AG04449 (cell line): ENCODE results near the gene RABGAP1.

Experiments
- CTCF ChIA-PET: fragments of 350-600 bp; formaldehyde crosslinking; extraction: SDS; loops from one replicate; lab custom pipeline; 2021; ENCODE audit warnings: antibody characterized with exemption; lab: Yijun Ruan, JAX
- POLR2A ChIA-PET: fragments of 400-600, 350-600 bp; formaldehyde crosslinking; extraction: SDS; loops from one replicate; lab custom pipeline; 2020; ENCODE audit warnings: antibody characterized with exemption, inconsistent platforms; lab: Yijun Ruan, JAX
- DNase-seq: peaks from one replicate; pipeline ENCODE4 v3.0.0-alpha.2; 2010; ENCODE audit warnings: low read depth, low spot score
- H3K4me3 ChIP-seq: 2 replicates; pipeline ENCODE4 v1.5.1; 2011; ENCODE audit warnings: low read depth, mild to moderate bottlenecking, control low read depth, low read length
- TF ChIP-seq, protein P1 (sequence below): IDR thresholded peaks from one replicate; pipeline ENCODE4 v1.5.1; 2011; ENCODE audit warnings: mild to moderate bottlenecking, moderate library complexity, low read length, control low read depth, inconsistent platforms; ENCODE audit not compliant: insufficient read depth; ENCODE audit errors: missing control alignments

RABGAP1 gene

DNA sequence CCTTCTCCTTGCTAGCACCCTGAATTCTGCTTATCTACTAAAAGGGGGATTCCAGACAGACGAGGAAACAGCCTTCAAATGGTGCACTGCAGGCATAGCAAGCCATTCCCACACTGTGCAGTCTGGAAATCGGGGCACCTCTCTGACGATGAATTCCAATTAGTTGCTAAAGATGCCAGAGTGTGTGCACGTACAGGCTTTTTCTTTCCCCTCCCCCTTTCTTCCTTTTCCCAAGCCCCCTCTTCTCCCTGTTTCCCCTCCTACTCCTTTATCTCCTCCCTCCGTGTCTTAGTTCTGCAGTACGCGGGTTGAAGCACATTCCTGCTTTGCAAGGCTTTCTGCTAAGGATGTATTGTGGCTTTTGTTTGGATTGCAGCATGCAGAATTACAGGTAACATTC lies 92.5 kb downstream of the RABGAP1 start, which contains the start of gene GPR21:
GPR21 (plus strand) TSS at position 316 of the 400 bp plus-strand sequence. CDS start 900 bp downstream, outside the sequence.
- CTCF ChIA-PET, result interaction anchor here (1.5 kb wide), 1 partner anchor 9 kb away, joined by 6 read pairs; no protein-coding TSS in a partner anchor

DNA sequence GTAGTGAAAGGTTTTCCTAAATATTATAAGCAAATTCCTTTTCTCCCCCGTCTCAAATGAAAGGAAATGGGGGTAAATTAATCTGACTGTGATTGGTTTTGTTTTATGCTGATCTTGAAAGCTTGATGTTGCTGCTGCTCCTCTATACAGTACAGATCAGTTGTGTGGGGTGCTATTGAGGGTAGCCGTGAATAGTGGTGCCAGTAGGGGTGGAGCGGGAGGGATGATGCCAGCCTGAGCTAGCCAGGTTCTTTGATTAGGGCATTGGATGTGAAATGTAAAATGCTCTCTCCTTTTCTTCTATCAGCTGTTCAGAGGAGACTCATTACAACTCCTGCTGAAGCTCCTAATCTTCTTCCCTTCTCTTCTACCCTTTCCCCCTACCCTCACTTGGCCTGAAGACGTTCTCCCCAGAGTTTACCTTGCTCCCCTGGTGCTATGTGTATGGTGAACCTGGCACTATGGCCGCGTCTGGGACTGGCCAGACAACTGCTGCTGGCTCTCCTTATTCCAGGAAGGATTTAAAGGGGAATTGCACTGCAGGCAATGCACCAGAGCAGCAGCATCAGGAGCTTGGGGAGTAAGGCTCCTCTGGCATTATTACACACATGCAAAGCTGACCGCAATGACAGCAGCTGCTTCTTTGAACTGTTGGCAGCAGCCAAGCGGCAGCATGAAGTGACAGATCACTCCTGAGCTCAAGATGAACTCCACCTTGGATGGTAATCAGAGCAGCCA lies 93.2 kb downstream of the RABGAP1 start:
- H3K4me3 ChIP-seq, result no peak overlapping the region
- CTCF ChIA-PET, result interaction anchor here (1.5 kb wide), 1 partner anchor 8 kb away, joined by 6 read pairs; no protein-coding TSS in a partner anchor
- DNase-seq, result no peak
- POLR2A ChIA-PET, result no interaction called here
- TF ChIP-seq, protein P1, sequence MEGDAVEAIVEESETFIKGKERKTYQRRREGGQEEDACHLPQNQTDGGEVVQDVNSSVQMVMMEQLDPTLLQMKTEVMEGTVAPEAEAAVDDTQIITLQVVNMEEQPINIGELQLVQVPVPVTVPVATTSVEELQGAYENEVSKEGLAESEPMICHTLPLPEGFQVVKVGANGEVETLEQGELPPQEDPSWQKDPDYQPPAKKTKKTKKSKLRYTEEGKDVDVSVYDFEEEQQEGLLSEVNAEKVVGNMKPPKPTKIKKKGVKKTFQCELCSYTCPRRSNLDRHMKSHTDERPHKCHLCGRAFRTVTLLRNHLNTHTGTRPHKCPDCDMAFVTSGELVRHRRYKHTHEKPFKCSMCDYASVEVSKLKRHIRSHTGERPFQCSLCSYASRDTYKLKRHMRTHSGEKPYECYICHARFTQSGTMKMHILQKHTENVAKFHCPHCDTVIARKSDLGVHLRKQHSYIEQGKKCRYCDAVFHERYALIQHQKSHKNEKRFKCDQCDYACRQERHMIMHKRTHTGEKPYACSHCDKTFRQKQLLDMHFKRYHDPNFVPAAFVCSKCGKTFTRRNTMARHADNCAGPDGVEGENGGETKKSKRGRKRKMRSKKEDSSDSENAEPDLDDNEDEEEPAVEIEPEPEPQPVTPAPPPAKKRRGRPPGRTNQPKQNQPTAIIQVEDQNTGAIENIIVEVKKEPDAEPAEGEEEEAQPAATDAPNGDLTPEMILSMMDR, result no peak

More for the DNA sequence above, 92.5 kb downstream of the RABGAP1 start, which contains the start of gene GPR21:
- no peak for DNase-seq
- TF ChIP-seq, protein P1, result no peak
- POLR2A ChIA-PET, result no interaction called here
- no peak within 1 kb of the TSS for H3K4me3 ChIP-seq

- DNase-seq, result no peak
- H3K4me3 ChIP-seq, result no peak overlapping the region
- CTCF ChIA-PET, result interaction anchor here (1.5 kb wide), 1 partner anchor 7 kb away, joined by 6 read pairs; no protein-coding TSS in a partner anchor
- TF ChIP-seq, protein P1, result no peak
- POLR2A ChIA-PET, result no interaction called here
Measured at GRCh38 chr9:123034881-123035510, 94.2 kb downstream of the RABGAP1 start.

GRCh38 chr9:123035791-123036190 lies 95.0 kb downstream of the RABGAP1 start:
- TF ChIP-seq, protein P1, result no peak
- no peak for DNase-seq
- ChIA-PET CTCF (interaction anchor here (1.3 to 1.9 kb wide), 2 partner anchors 45 to 314 kb away, joined by 3 to 4 read pairs; no protein-coding TSS in a partner anchor), POLR2A (interaction anchor here (1.1 kb wide), 1 partner anchor 104 kb away, joined by 3 read pairs; the partner anchor contains the start of gene ZBTB26)
- no peak overlapping the region for H3K4me3 ChIP-seq

DNA sequence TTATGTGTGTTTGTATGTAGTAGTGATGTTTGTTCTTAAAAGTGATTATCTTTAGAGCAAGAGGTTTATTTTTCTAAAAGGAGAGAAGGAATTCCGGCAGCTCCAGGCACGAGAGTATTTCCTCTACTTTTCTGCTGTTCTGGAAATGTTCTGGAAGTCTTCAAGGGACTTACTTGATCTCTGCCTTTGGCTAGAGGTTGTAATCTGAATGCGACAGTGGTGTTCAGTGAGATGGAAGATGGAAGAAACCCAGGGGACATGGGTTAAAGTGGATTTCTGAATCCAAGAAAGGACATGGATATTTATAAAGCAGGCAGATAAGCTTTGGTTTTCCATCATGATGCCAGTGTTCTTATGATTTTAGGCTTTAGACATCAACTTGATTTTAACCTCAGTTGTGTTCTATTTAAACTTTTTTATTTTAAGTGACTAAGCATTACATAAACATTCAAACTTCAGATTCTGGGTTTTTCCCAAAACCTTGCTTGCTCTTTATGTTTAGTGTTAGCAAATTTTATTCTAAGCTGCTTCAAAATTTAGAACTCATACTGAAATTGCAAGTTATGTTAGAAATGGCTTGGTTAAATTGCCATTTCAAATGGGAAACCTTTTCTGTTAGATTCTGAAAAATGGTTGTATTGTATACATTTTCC lies 96.2 kb downstream of the RABGAP1 start:
- TF ChIP-seq, protein P1, result no peak
- no peak for DNase-seq
- no peak overlapping the region for H3K4me3 ChIP-seq
- ChIA-PET CTCF (interaction anchor here (1.0 to 1.9 kb wide), 2 partner anchors 313 kb away, joined by 3 to 4 read pairs; no protein-coding TSS in a partner anchor), POLR2A (interaction anchor here (1.1 kb wide), 1 partner anchor 105 kb away, joined by 3 read pairs; the partner anchor contains the start of gene ZBTB26)
